Glutamatergic neuron (in vitro differentiated cells): Measurements from ENCODE around the gene SNX30. TPM values are rescaled to one million over a fixed set of nuclear protein-coding genes. Genes with fewer than 3 reads are reported as not detected.

Experiments
- DNase-seq: peaks from one replicate; pipeline ENCODE4 v3.0.0; 2022
- H3K27ac Mint-ChIP-seq: one replicate; pipeline ENCODE4 v1.8.0; 2020; ENCODE audit warnings: mild to moderate bottlenecking, mixed read lengths, inconsistent platforms; ENCODE audit not compliant: unreplicated experiment
- H3K27me3 Mint-ChIP-seq: one replicate; pipeline ENCODE4 v1.8.0; 2020; ENCODE audit warnings: mild to moderate bottlenecking, moderate library complexity, mixed read lengths, inconsistent platforms; ENCODE audit not compliant: unreplicated experiment
- H3K36me3 Mint-ChIP-seq: one replicate; pipeline ENCODE4 v1.8.0; 2020; ENCODE audit warnings: mild to moderate bottlenecking, mixed read lengths, inconsistent platforms; ENCODE audit not compliant: unreplicated experiment
- H3K4me1 Mint-ChIP-seq: one replicate; pipeline ENCODE4 v1.8.0; 2020; ENCODE audit warnings: mild to moderate bottlenecking, low read depth, mixed read lengths, inconsistent platforms; ENCODE audit not compliant: unreplicated experiment
- H3K4me3 Mint-ChIP-seq: one replicate; pipeline ENCODE4 v1.8.0; 2020; ENCODE audit warnings: mild to moderate bottlenecking, mixed read lengths, inconsistent platforms; ENCODE audit not compliant: unreplicated experiment
- H3K9me3 Mint-ChIP-seq: one replicate; pipeline ENCODE4 v1.8.0; 2020; ENCODE audit warnings: mild to moderate bottlenecking, moderate library complexity, mixed read lengths, inconsistent platforms; ENCODE audit not compliant: unreplicated experiment
- total RNA-seq: library from RNA; stranded (reverse); fragmentation: NEBNext Ultra II Directional; extraction: Animal tissue kit (Norgen Biotek cat#: 25700); gene quantifications from one replicate; pipeline ENCODE4 v1.2.1, GENCODE V29; 2021; ENCODE audit not compliant: unreplicated experiment
- TF ChIP-seq, protein P1 (sequence below): fragments of 200-600 bp; sonication (generic); IDR thresholded peaks from one replicate; pipeline ENCODE4 v1.5.0; 2021; ENCODE audit not compliant: partially characterized antibody, unreplicated experiment

Gene SNX30
- total RNA-seq, 1 donor from 2014 or later, result 41.7 TPM

DNA sequence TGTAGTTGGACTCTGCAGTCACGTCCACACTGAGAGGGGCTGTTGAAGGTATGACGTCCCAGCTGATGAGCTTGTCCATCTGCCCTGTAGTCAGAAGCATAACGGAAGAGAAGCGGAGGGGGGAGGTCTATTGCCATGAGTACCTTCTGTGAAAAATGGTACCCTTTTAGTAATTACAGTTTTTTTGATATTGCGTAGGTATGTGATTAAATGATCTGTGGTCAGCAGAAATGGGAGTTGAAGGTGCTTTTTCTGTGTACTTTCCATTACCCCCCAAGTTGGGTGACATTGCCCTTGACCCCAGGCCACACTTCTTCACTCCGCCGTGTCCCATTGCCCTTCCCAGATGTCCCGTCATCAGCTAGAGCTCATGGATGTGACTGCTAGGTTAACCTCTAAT lies 45.9 kb downstream of the SNX30 start:
- TF ChIP-seq, protein P1, sequence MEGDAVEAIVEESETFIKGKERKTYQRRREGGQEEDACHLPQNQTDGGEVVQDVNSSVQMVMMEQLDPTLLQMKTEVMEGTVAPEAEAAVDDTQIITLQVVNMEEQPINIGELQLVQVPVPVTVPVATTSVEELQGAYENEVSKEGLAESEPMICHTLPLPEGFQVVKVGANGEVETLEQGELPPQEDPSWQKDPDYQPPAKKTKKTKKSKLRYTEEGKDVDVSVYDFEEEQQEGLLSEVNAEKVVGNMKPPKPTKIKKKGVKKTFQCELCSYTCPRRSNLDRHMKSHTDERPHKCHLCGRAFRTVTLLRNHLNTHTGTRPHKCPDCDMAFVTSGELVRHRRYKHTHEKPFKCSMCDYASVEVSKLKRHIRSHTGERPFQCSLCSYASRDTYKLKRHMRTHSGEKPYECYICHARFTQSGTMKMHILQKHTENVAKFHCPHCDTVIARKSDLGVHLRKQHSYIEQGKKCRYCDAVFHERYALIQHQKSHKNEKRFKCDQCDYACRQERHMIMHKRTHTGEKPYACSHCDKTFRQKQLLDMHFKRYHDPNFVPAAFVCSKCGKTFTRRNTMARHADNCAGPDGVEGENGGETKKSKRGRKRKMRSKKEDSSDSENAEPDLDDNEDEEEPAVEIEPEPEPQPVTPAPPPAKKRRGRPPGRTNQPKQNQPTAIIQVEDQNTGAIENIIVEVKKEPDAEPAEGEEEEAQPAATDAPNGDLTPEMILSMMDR, result no peak
- Mint-ChIP-seq H3K27ac (no peak overlapping the region), H3K4me1 (peaks cover 11% of the 10 kb centered on the region), H3K27me3 (no peaks in the 10 kb centered on the region), H3K9me3 (no peaks in the 10 kb centered on the region), H3K36me3 (no peaks in the 10 kb centered on the region), H3K4me3 (no peak overlapping the region)
- DNase-seq, result no peak

DNA sequence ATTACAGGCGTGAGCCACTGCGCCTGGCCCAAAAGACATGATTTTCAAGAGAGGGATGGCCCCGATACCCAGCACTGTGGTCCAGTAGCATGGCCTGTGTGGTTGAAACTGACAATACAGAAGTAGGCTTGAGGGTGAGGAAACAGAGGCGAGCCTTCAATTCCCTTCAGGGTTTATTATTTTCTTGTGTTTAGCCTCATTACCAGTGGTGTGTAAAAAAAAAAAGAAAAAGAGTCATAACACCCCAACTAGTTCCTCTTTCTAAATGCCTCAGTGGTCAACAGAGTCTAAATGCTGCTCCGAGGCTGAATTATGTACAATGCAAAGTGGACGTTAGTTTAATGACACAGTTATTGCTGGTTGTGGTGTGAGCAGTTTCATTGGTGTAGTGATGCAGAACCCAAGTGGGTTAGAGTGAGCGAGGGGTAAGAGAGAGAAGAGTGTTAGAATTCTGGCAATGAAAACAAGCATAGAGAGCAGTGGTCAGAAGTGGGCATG lies 58.8 kb downstream of the SNX30 start:
- Mint-ChIP-seq H3K4me1 (no peaks in the 10 kb centered on the region), H3K9me3 (no peaks in the 10 kb centered on the region), H3K27me3 (no peaks in the 10 kb centered on the region), H3K4me3 (no peak overlapping the region), H3K36me3 (no peaks in the 10 kb centered on the region), H3K27ac (no peak overlapping the region)
- DNase-seq, result no peak
- TF ChIP-seq, protein P1, result no peak

DNA sequence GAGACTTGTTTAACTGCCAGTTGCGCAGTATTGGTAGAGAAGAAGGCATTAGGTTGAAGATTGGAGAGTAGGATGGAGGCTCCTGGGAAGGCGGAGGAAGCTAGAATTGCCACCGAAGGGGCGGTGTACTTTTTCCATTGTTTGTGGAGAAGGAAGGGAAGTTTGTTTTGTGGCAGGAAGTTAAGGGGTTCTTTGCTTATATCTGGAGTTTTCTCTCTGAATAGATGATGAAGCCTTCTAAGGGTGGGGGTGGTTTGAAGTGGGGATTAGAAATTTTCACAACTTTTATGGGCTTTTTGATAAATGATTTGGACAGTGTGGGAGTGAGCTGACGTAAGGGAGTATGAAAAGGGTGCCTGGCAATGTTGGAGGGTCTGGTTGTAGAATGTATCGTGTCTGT lies 59.3 kb downstream of the SNX30 start:
- H3K9me3 Mint-ChIP-seq, result no peaks in the 10 kb centered on the region
- DNase-seq, result no peak
- H3K27me3 Mint-ChIP-seq, result no peaks in the 10 kb centered on the region
- TF ChIP-seq, protein P1, result no peak
- H3K36me3 Mint-ChIP-seq, result no peaks in the 10 kb centered on the region
- H3K4me3 Mint-ChIP-seq, result no peak overlapping the region
- H3K4me1 Mint-ChIP-seq, result no peaks in the 10 kb centered on the region
- no peak overlapping the region for H3K27ac Mint-ChIP-seq

DNA sequence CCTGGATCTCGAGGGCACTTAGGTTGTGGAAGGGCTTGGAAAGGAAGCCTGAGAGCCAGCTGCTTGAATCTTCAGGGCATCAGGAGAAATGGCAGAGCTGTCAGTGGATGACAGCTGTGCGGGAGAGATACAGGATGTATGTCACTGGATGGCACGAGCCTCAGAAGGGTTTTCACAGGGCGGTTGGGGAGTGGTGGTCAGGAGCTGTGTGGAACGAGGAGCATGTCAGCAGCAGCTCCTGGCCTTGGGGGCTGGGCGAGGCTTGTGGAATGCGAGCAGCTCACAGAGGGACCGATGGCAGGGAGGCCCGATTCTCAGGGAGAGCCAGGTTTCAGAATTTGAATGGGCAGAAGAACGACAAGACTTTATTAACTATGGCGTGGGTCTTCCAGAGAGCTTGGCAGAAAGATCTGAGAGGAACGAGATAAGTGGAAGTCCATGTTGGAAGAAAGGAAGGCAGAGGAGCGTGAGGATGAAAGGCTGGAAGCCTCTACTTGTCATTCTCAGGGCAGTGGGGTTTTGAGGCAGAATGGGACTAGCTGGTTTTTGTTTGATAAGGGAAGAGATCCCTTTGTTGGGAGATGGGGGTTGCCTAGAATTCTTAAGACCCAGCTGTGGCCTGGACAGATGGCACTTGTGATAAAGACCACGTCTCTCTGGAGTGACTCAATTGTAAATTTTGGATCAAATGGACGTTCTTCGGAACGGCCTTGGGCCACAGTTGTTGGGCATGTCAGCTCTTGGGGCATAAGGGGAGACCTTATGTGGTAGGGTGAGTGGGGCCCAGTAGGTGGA lies 60.3 kb downstream of the SNX30 start:
- H3K4me3 Mint-ChIP-seq, result no peak overlapping the region
- DNase-seq, result peak; percentile 22
- H3K9me3 Mint-ChIP-seq, result no peaks in the 10 kb centered on the region
- TF ChIP-seq, protein P1, result no peak
- no peaks in the 10 kb centered on the region for H3K36me3 Mint-ChIP-seq
- no peaks in the 10 kb centered on the region for H3K27me3 Mint-ChIP-seq
- no peak overlapping the region for H3K27ac Mint-ChIP-seq
- no peaks in the 10 kb centered on the region for H3K4me1 Mint-ChIP-seq

DNA sequence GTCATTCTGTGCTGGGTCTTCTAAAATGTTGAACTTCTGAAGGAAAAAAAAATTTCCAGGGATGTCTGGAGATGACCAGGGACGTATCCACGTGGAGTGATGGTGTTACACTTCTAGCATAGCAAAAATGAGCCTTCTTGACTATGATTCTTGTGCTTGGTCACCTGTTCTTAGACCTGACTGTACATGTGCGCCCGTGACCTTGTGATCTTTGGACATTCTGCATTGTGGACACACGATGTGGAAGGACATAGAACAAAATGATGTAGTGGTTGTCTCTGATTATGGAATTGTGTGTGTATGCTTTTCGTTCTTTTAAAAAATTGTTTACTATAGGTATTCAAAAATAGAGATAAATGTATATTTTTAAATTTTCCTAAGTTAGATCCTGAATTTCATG lies 61.0 kb downstream of the SNX30 start:
- H3K27me3 Mint-ChIP-seq, result no peaks in the 10 kb centered on the region
- H3K27ac Mint-ChIP-seq, result no peak overlapping the region
- no peak for DNase-seq
- no peaks in the 10 kb centered on the region for H3K4me1 Mint-ChIP-seq
- H3K36me3 Mint-ChIP-seq, result no peaks in the 10 kb centered on the region
- no peak overlapping the region for H3K4me3 Mint-ChIP-seq
- H3K9me3 Mint-ChIP-seq, result no peaks in the 10 kb centered on the region
- TF ChIP-seq, protein P1, result no peak
